HG03558 (cell line): ENCODE data around the gene ZNF747.

Experiments used
- ATAC-seq: cut with Tn5 transposase; IDR thresholded peaks from one replicate; pipeline ENCODE4 v1.9.1; 2021; ENCODE audit warnings: moderate number of reproducible peaks; ENCODE audit not compliant: unreplicated experiment; ENCODE audit errors: extremely low read depth

ZNF747 gene

DNA sequence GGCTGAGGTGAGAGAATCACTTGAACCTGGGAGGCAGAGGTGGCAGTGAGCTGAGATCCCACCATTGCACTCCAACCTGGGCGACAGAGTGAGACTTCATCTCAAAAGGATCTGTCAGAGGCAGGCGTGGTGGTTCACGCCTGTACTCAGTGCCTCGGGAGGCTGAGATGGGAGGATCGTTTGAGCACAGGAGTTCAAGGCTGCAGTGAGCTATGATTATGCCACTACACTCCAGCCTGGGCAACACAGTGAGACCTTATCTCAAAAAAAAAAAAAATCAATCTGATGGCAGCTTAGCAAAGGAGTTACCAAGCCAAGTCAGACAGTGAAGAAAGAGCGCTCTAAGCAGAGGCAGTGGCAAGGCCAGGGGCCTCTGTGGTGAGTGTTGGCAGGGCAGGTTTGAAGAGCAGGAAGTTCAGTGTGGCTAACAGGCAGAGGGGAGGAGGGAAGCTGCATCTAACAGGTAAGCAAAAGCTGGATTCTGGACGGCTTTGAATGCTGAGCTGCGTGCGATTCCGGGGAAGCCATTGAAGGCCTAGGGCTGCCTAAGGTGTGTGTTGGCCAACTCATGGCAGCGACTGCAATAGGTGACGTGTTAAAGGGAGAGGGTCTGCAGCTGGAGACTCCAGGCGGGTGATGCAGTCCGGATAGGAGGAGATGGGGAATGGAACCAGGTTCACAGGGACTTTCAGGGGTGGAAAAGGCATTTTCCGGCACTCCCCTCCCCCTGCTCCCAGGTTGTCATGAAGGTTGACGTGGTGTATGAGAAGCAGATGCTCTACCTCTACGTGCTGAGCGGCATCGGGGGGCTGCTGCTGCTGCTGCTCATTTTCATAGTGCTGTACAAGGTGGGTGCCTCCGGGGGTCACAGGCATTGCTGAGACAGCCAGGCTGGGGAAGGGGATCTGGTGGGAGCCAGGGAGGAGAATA, 15.3 kb downstream of the ZNF747 start:
- no peak for ATAC-seq

- ATAC-seq = no peak
Observed at GRCh38 chr16:30518552-30518951, 16.1 kb downstream of the ZNF747 start.

DNA sequence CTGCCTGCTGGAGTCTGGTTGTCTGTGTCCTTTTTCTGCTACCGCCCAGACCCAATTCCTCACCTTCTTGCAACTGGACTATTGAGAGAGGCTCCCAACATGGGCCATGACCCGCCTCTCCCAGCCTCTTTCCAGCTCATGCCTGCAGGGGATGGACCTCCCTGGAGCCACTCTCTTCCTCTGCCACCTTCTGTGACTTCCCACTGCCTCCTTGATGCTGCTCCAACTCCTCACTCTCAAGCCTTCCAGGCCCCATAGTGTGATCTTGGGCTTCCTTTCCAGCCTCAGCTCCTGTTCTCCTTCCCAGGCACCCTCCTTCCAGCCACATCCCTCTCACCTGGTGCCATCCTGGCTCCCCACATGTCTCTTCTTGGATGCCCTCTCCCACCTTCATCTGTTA, 19.4 kb downstream of the ZNF747 start:
- ATAC-seq = no peak

DNA sequence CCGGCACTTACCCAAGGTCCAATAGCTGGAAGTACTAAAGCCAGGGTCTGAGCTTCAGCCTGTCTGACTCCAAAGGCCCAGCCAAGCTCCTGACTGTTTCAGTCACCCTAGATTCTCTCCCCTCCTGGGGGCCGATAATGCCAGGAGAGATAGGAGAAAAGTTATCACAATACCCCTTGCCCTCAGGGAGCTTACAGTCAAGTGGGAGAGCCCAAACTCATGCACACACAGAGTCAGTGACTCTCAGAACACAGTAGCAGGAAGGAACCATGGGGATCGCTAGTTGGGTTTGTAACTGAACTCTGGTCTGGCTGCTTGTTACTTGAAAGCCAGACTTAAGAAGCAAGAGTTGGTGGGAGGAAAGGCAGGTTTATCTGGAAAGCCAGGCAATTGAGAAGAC, 23.1 kb downstream of the ZNF747 start:
- no peak for ATAC-seq

DNA sequence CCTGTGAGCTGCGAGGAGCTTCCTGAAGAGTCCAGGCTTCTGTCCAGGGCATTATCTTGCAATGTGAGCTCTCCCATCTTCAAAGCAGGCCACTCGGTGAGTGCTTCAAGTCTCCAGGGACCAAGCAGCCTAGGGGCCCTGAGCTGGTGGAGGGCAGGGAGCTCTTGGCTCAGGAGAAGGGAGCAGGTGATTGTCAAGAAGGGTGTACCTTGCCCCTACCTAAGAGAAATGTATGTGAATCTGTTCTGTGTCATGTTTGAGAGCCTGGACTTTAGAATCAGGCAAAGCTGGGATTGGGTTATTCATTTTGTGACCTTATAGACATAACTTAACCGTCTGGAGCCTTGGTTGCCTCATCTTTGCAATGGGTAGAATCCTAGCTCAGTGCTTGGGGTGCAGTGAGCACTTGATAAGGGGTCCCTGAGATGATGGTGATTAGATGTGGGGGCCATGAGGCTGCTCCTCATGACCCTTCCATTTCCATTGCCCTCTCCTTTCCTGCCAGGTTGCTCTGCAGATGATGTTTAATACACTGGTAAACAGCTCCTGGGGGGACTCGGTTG, 24.2 kb downstream of the ZNF747 start:
- ATAC-seq = no peak

DNA sequence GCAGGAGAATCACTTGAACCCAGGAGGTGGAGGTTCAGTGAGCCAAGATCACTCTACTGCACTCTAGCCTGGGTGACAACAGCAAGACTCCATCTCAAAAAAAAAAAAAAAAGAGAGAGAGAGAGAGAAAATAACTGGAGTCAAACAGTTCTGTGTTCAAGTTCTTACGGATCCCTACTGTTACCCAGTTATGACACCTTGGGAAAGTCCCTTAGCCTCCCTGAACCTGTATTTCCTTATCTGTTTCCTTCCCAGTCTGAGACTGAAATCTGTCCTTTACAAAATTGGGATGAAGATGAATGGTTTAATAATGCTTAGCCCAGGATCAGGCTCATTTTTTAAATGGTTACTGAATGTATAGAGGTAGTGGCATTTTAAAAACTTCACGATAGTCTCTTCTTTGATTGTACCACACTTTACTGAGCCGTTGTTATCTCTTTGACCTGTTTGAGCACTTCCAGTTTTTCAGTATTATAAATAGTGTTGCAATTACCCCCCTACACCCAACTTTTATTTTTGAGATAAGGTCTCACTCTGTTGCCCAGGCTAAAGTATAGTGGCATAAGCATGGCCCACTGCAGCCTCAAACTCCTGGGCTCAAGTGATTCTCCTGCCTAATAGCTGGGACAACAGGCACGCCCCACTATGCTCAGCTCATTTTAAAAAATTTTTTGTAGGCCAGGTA, 25.4 kb downstream of the ZNF747 start:
- ATAC-seq = no peak

DNA sequence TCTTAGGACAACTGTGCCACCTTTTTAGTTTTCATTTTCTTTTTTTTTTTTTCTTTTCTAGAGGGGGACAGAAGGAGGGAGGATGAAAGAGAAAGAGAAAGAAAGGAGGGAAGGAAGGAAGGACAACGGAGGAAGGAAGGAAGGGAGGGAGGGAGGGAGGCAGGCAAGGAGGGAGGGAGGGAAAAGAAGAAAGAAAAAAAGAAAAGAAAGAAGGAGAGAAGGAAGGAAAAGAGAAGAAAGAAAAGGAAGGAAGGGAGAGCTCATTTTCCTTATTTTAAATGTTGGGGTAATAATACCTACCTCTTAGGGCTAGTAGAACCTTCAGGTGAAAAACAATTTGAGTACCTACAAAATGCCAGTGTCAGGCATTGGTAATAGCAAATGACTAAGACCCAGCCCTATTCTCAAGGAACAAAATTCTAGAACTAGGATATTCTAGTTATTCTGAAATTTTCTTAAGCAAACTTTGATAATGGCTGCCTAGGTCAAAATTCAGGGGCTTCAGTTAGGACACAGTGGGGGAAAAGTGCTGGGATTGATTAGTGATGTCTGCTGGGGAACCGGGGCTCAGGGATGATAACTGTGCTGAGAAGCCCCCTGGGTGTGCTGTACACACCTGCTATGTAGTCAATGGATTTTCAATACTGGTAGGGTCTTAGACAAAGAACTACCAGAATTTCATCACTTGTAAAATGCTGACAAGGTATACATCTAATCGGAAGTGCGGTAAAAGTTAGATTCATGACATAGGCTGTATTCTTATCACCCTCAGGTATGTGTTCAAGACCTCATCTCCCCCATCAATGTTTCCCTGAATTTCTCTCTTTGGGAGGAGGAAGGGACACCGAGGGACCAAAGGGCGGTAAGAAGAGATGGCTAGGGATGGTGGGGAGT, 31.0 kb downstream of the ZNF747 start:
- ATAC-seq = no peak

- no peak for ATAC-seq
Observed at GRCh38 chr16:30499284-30499683, 35.4 kb downstream of the ZNF747 start.

DNA sequence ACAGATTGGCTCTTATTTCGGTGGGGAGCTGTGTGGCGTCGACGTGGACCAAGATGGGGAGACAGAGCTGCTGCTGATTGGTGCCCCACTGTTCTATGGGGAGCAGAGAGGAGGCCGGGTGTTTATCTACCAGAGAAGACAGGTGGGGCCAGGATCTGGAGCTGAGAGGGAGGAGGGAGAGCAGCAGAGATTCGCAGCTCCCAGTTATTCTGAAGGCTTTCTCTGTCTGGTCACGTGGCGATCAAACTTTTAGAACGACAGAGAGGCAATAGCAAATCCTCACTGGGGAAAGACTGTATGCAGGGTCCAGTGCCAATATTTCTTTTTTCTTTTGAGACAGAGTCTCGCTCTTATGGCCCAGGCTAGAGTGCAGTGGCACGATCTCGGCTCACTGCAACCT, 39.9 kb downstream of the ZNF747 start:
- no peak for ATAC-seq

GRCh38 chr16:30493941-30494488, 40.6 kb downstream of the ZNF747 start:
- ATAC-seq = no peak

DNA sequence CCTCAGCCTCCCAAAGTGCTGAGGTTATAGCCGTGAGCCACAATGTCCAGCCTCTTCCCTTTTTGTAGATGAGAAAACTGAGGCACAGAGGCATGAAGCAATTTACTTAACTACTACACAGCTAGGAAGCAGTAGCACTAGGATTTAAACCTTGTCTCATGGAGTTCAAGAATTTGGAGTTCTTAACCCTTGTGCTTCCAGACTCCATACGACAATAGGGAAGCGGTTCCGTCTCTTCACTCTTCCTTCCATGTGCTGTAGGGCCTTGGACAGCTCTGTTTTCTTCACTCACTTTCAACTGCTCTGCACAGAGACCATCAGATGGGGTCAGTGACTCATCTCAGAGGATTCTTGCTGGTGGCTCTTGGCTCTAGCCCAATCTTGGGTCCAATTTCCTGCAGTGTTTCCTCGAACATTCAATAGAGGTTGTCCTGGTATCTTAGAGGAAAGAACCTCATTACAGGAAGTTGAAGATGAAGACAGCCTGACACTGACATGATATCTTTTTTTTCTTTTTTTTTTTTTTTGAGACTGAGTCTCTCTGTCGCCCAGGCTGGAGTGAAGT, 42.8 kb downstream of the ZNF747 start:
- no peak for ATAC-seq

DNA sequence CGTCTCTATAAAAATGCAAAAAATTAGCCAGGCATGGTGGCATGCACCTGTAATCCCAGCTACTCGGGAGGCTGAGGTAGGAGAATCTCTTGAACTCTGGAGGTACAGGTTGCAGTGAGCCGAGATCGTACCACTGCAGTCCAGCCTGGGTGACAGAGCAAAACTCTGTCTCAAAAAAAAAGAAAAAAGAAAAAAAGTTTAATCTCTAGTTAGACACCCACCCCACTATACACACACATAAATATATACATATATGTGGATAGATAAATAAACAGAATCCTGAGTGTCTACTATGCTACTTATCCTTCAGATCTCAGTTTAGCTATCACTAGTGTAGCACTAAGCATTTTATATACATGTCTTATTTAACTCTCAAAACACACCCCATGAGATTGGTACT, 43.4 kb downstream of the ZNF747 start:
- ATAC-seq = no peak

GRCh38 chr16:30490210-30490609, 44.4 kb downstream of the ZNF747 start:
- no peak for ATAC-seq

GRCh38 chr16:30488764-30489605, 45.7 kb downstream of the ZNF747 start:
- no peak for ATAC-seq

DNA sequence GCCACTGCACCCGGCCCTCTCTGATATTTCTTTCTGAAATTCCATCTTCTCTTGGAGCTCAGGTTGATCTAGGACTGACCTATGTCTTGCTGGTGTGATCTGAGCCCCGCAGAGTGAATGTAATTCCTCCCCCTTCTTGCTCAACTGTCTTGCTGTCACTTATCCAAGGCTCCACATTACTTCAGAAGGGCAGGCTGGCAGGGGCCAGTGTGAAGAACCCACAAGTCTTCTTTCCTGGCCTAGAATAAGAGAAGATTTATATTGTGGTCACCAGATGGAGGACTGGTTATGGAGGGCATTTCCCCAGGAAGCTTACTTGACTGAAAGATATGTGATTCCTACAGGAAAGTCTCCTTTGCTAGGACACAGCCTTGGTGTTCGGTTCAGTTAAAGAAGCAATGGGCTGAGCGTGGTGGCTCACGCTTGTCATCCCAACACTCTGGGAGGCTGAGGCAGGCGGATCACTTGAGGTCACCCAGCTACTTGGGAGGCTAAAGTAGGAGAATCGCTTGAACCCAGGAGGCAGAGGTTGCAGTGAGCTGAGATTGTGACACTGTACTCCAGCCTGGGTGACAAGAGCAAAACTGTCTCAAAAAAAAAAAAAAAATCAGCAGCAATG, 48.7 kb downstream of the ZNF747 start:
- no peak for ATAC-seq

DNA sequence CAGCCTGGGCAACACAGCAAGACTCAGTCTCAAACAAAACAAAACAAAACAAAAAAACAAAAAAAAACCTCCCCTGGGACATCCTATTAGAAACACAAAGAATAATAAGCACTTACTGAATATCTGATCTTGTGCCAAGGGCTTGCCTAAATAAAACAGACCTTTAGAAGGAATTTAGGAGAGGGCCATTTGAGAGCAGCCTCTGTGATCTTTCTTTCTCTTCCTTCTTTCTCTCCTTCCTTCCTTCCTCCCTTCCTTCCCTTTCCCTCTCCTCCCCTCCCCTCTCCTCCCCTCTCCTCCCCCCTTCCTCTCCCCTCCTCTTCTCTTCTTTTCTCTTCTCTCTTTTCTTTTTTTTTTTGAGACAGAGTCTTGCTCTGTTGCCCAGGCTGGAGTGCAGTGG, 49.8 kb downstream of the ZNF747 start:
- no peak for ATAC-seq

DNA sequence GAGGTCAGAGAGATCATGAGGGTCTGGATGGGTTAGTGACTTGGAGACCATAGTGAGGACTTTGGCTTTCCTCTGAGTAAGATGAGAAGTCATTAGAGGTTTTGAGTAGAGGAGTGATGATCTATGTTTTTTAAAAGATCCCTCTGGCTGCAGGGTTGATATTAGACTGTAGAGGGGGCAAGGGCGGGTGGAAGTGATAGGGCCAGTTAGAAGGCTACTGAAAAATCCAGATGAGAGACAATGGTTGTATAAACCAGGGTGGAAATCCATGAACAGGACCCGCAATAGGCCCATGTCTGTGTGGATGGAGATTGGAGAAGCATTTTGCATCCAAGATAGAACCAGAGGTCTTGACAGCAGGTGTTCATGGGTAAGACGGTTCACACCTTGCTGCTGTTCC, 52.3 kb downstream of the ZNF747 start:
- no peak for ATAC-seq

DNA sequence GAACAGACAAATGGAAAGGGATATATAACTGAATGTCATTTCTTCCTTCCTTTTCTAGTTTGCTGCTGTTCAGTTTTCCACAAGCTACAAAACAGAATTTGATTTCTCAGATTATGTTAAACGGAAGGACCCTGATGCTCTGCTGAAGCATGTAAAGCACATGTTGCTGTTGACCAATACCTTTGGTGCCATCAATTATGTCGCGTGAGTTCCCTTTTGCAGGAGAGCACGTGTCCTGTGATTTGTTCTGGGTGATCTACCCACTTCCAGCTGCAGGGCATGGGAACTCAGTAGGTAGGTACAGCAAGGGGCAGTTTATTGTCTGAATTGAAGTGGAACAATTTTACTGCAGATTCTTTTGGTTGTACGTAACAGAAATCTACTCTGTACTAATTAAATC, 53.3 kb downstream of the ZNF747 start:
- no peak for ATAC-seq
